Natural killer cell (primary cell): ENCODE data around the gene PRKG1. TPM values are rescaled to one million over a fixed set of nuclear protein-coding genes. Genes with fewer than 3 reads are reported as not detected.

Experiments
- ATAC-seq, 3 donors: fragments of 150-1000 bp in 2 of 3; fragments of 200-7000 bp in 1 of 3; cut with Tn5 transposase; 1 replicate in 1 of 3; 2 replicates in 2 of 3; pipeline ENCODE4 v1.10.0; 2021; ENCODE audit warnings: mild to moderate bottlenecking in 2 of 3, moderate library complexity in 2 of 3
- DNase-seq, 2 donors: peaks; one replicate each; pipeline versions ENCODE4 v3.0.0 to v3.0.0-alpha.2; 2013 to 2021; ENCODE audit warnings: mixed read lengths in 1 of 2
- H3K27ac ChIP-seq: one replicate; pipeline ENCODE4 v1.5.1; 2013; ENCODE audit warnings: mild to moderate bottlenecking, low read length
- H3K27me3 ChIP-seq: one replicate; pipeline ENCODE4 v1.6.1; 2013; ENCODE audit warnings: low read length; ENCODE audit not compliant: control insufficient read depth, insufficient read depth
- H3K36me3 ChIP-seq: one replicate; pipeline ENCODE4 v1.6.1; 2013; ENCODE audit warnings: low read length; ENCODE audit not compliant: control insufficient read depth, insufficient read depth
- H3K4me1 ChIP-seq: one replicate; pipeline ENCODE4 v1.6.1; 2013; ENCODE audit warnings: low read length; ENCODE audit not compliant: control insufficient read depth, insufficient read depth
- H3K4me3 ChIP-seq: one replicate; pipeline ENCODE4 v1.5.1; 2013; ENCODE audit warnings: low read length
- H3K9me3 ChIP-seq: one replicate; pipeline ENCODE4 v1.6.1; 2013; ENCODE audit warnings: low read length; ENCODE audit not compliant: control insufficient read depth, insufficient read depth
- H3K27ac Mint-ChIP-seq, 2 donors: one replicate each; pipeline ENCODE4 v1.8.0; 2022; ENCODE audit warnings: mild to moderate bottlenecking in 2 of 2, mixed read lengths in 2 of 2, moderate library complexity in 1 of 2
- H3K27me3 Mint-ChIP-seq, 2 donors: one replicate each; pipeline ENCODE4 v1.8.0; 2022; ENCODE audit warnings: low read depth in 2 of 2, mixed read lengths in 2 of 2
- H3K36me3 Mint-ChIP-seq: one replicate; pipeline ENCODE4 v1.8.0; 2022; ENCODE audit warnings: mixed read lengths
- H3K4me1 Mint-ChIP-seq, 2 donors: one replicate each; pipeline ENCODE4 v1.8.0; 2022; ENCODE audit warnings: mixed read lengths in 2 of 2
- H3K4me3 Mint-ChIP-seq: one replicate; pipeline ENCODE4 v1.8.0; 2022; ENCODE audit warnings: mild to moderate bottlenecking, moderate library complexity, mixed read lengths
- H3K9me3 Mint-ChIP-seq, 2 donors: one replicate each; pipeline ENCODE4 v1.8.0; 2022; ENCODE audit warnings: mixed read lengths in 2 of 2
- CTCF ChIP-seq: fragments of 200-600 bp; IDR thresholded peaks from one replicate; pipeline ENCODE4 v1.8.0; 2022; ENCODE audit warnings: antibody characterized with exemption
- WGBS: methylation state at CpG from one replicate; pipeline ENCODE4 v1.1.7; 2013; ENCODE audit warnings: missing lambda C conversion rate; ENCODE audit not compliant: insufficient coverage; 5-methylcytosine and 5-hydroxymethylcytosine counted together
- intact Hi-C: fragments of 100-400 bp; cut with micrococcal nuclease; formaldehyde crosslinking; loops from one replicate; pipeline ENCODE4 v1.14.2; 2022
- total RNA-seq, 4 donors: library from RNA; stranded (reverse); fragments of 120-200 nt in 1 of 4; gene quantifications; one replicate each; pipeline versions ENCODE4 v1.2.3 to v1.2.4, GENCODE V29; 2013 to 2022

The PRKG1 gene
- total RNA-seq, 3 donors from 2014 or later (not counting 1 experiment from before 2014, with no cell fraction given), result 0.23 to 0.41 (median 0.35) TPM

GRCh38 chr10:52258799-52259425 is 1184.6 kb downstream of the PRKG1 start:
- no peaks in the 10 kb centered on the region for H3K36me3 Mint-ChIP-seq
- no peak overlapping the region for H3K4me3 ChIP-seq
- H3K9me3 ChIP-seq, result no peaks in the 10 kb centered on the region
- H3K4me3 Mint-ChIP-seq, result no peak overlapping the region
- no peaks in the 10 kb centered on the region for H3K36me3 ChIP-seq
- intact Hi-C loops, result no loop called here
- no peaks in the 10 kb centered on the region for H3K27me3 Mint-ChIP-seq
- H3K27ac Mint-ChIP-seq, result no peak overlapping the region
- no peak for TF ChIP-seq CTCF
- ATAC-seq, result no peak
- no peak overlapping the region for H3K27ac ChIP-seq
- H3K4me1 ChIP-seq, result no peaks in the 10 kb centered on the region
- no peaks in the 10 kb centered on the region for H3K27me3 ChIP-seq
- no peak for DNase-seq
- H3K9me3 Mint-ChIP-seq, result no peaks in the 10 kb centered on the region
- WGBS, result 100% methylated on average over 1 of the region's 1 CpG
- H3K4me1 Mint-ChIP-seq, result no peaks in the 10 kb centered on the region

GRCh38 chr10:52259426-52259812 is 1185.1 kb downstream of the PRKG1 start:
- Mint-ChIP-seq H3K27ac (no peak overlapping the region), H3K36me3 (no peaks in the 10 kb centered on the region), H3K4me1 (no peaks in the 10 kb centered on the region), H3K9me3 (no peaks in the 10 kb centered on the region), H3K27me3 (no peaks in the 10 kb centered on the region), H3K4me3 (no peak overlapping the region)
- DNase-seq (no peak), ATAC-seq (no peak)
- no peak overlapping the region for H3K4me3 ChIP-seq
- intact Hi-C loops, result no loop called here
- 66% methylated on average over 2 of the region's 2 CpGs for WGBS
- TF ChIP-seq CTCF, result no peak
- H3K36me3 ChIP-seq, result no peaks in the 10 kb centered on the region
- no peaks in the 10 kb centered on the region for H3K27me3 ChIP-seq
- no peak overlapping the region for H3K27ac ChIP-seq
- H3K9me3 ChIP-seq, result no peaks in the 10 kb centered on the region
- no peaks in the 10 kb centered on the region for H3K4me1 ChIP-seq

- WGBS, result 92% methylated on average over 1 of the region's 1 CpG
- no peaks in the 10 kb centered on the region for H3K27me3 Mint-ChIP-seq
Measured at GRCh38 chr10:52261362-52261761, 1187.1 kb downstream of the PRKG1 start.

More at GRCh38 chr10:52261362-52261761, 1187.1 kb downstream of the PRKG1 start:
- no peaks in the 10 kb centered on the region for H3K4me1 ChIP-seq
- no peaks in the 10 kb centered on the region for H3K27me3 ChIP-seq
- no peak overlapping the region for H3K4me3 ChIP-seq
- ATAC-seq (no peak), DNase-seq (no peak)
- Mint-ChIP-seq H3K27ac (no peak overlapping the region), H3K36me3 (no peaks in the 10 kb centered on the region), H3K9me3 (no peaks in the 10 kb centered on the region), H3K4me1 (no peaks in the 10 kb centered on the region), H3K4me3 (no peak overlapping the region)
- no peaks in the 10 kb centered on the region for H3K36me3 ChIP-seq
- intact Hi-C loops, result no loop called here
- no peak for TF ChIP-seq CTCF
- no peak overlapping the region for H3K27ac ChIP-seq
- H3K9me3 ChIP-seq, result no peaks in the 10 kb centered on the region
